ENCODE data around the gene GYS1. TPM values are rescaled to one million over a fixed set of nuclear protein-coding genes. Genes with fewer than 3 reads are reported as not detected.

GYS1 gene
- total RNA-seq, 4 donors from 2014 or later, result 26.4 to 42.0 (median 31.6) TPM

- H3K4me1 ChIP-seq, result no peaks in the 10 kb centered on the region
- peaks cover 77% of the 10 kb centered on the region for H3K36me3 ChIP-seq
- no peak overlapping the region for H3K27ac ChIP-seq
- no peaks in the 10 kb centered on the region for H3K9me3 ChIP-seq
- no peak for DNase-seq (ENCODE audit: low spot score in 2 of 2)
- no peak overlapping the region for H3K4me3 ChIP-seq
- TF ChIP-seq POLR2A (IDR thresholded peaks at IDR 0.05), result no peak
- TF ChIP-seq POLR2AphosphoS5 (IDR thresholded peaks at IDR 0.05), result no peak
- no peak for TF ChIP-seq EP300 (IDR thresholded peaks at IDR 0.05)
- TF ChIP-seq CTCF (IDR thresholded peaks at IDR 0.05), result no peak
- H3K27me3 ChIP-seq, result no peaks in the 10 kb centered on the region
- 100% methylated on average over 10 of the region's 18 CpGs for WGBS
Measured at GRCh38 chr19:49009828-49010227, 16.7 kb upstream of the GYS1 start.

DNA sequence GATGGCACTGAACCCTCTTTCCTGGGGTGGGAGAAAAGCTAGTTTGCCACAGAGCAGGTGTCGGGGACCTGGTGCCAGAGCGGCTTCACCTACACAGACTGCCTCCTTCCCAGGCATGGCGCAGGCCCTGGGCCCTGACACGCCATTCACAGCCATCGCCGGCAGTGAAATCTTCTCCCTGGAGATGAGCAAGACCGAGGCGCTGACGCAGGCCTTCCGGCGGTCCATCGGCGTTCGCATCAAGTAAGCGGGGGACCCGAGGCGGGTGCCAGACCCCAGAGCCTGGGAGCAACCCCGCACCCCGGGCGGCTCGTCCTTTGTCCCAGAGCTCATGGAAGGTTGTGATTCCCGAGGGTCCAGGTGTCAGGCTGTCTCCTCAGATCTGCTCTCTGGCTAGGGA lies 13.8 kb upstream of the GYS1 start:
- TF ChIP-seq EP300 (IDR thresholded peaks at IDR 0.05), result no peak
- no peak for TF ChIP-seq POLR2AphosphoS5 (IDR thresholded peaks at IDR 0.05)
- TF ChIP-seq CTCF (IDR thresholded peaks at IDR 0.05), result no peak
- TF ChIP-seq POLR2A (IDR thresholded peaks at IDR 0.05), result no peak
- H3K27me3 ChIP-seq, result no peaks in the 10 kb centered on the region
- no peaks in the 10 kb centered on the region for H3K9me3 ChIP-seq
- peaks cover 89% of the 10 kb centered on the region for H3K36me3 ChIP-seq
- no peak overlapping the region for H3K4me3 ChIP-seq
- WGBS, result over 99% methylated on average over 18 of the region's 22 CpGs
- DNase-seq (ENCODE audit: low spot score in 2 of 2), result no peak
- no peak overlapping the region for H3K27ac ChIP-seq
- H3K4me1 ChIP-seq, result no peaks in the 10 kb centered on the region

GRCh38 chr19:49004964-49005614 lies 12.0 kb upstream of the GYS1 start:
- DNase-seq (ENCODE audit: low spot score in 2 of 2), result no peak
- H3K36me3 ChIP-seq, result peaks cover 70% of the 10 kb centered on the region
- no peaks in the 10 kb centered on the region for H3K4me1 ChIP-seq
- H3K4me3 ChIP-seq, result no peak overlapping the region
- TF ChIP-seq CTCF (IDR thresholded peaks at IDR 0.05) (no peak), POLR2AphosphoS5 (IDR thresholded peaks at IDR 0.05) (no peak), EP300 (IDR thresholded peaks at IDR 0.05) (no peak), POLR2A (IDR thresholded peaks at IDR 0.05) (no peak)
- no peaks in the 10 kb centered on the region for H3K9me3 ChIP-seq
- WGBS, result 92% methylated on average over 7 of the region's 7 CpGs
- no peaks in the 10 kb centered on the region for H3K27me3 ChIP-seq
- no peak overlapping the region for H3K27ac ChIP-seq

DNA sequence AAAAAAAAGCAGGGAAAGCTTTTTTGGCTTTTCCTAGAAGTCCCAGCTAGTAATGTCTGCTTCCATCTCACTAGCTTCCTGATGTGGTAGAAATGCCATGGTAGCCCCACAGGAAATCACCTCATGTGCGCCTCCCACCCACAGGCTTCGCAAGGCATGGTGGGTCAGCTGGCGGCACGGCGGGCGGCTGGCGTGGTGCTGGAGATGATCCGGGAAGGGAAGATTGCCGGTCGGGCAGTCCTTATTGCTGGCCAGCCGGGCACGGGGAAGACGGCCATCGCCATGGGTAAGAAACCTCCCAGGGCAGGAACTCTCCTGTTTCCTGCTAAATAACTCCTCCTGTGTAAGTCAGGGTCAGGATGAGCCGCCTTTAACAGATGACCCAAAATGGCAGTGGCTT lies 11.0 kb upstream of the GYS1 start:
- Histone ChIP-seq H3K4me3 (no peak overlapping the region), H3K27ac (no peak overlapping the region), H3K9me3 (no peaks in the 10 kb centered on the region), H3K36me3 (peaks cover 61% of the 10 kb centered on the region), H3K27me3 (no peaks in the 10 kb centered on the region), H3K4me1 (no peaks in the 10 kb centered on the region)
- no peak for DNase-seq (ENCODE audit: low spot score in 2 of 2)
- 99% methylated on average over 15 of the region's 15 CpGs for WGBS
- TF ChIP-seq POLR2A (IDR thresholded peaks at IDR 0.05) (no peak), CTCF (IDR thresholded peaks at IDR 0.05) (no peak), POLR2AphosphoS5 (IDR thresholded peaks at IDR 0.05) (no peak), EP300 (IDR thresholded peaks at IDR 0.05) (no peak)

GRCh38 chr19:48999481-49000325 lies 6.6 kb upstream of the GYS1 start:
- Histone ChIP-seq H3K9me3 (no peaks in the 10 kb centered on the region), H3K27me3 (no peaks in the 10 kb centered on the region), H3K4me3 (no peak overlapping the region), H3K27ac (no peak overlapping the region), H3K4me1 (peaks cover 7% of the 10 kb centered on the region), H3K36me3 (peaks cover 24% of the 10 kb centered on the region)
- peak; percentile 17 to 66 for TF ChIP-seq CTCF (IDR thresholded peaks at IDR 0.05)
- no peak for TF ChIP-seq EP300 (IDR thresholded peaks at IDR 0.05)
- no peak for TF ChIP-seq POLR2A (IDR thresholded peaks at IDR 0.05)
- no peak for TF ChIP-seq POLR2AphosphoS5 (IDR thresholded peaks at IDR 0.05)
- DNase-seq (ENCODE audit: low spot score in 2 of 2), result no peak
- WGBS, result 87% methylated on average over 6 of the region's 16 CpGs

Measured in suprapubic skin (tissue), 4 donors.